Measurements from ENCODE around the gene LRRK1.

Gene LRRK1

GRCh38 chr15:100928632-100929280 lies 9.6 kb downstream of the LRRK1 start:
- Mint-ChIP-seq H3K36me3 (ENCODE audit: low read depth) (no peaks in the 10 kb centered on the region), H3K27me3 (ENCODE audit: low read depth, poor library complexity) (peaks cover 31% of the 10 kb centered on the region), H3K4me1 (peaks cover 15% of the 10 kb centered on the region), H3K9me3 (no peaks in the 10 kb centered on the region), H3K4me3 (no peak overlapping the region), H3K27ac (no peak overlapping the region)
- no peak for TF ChIP-seq CTCF (IDR thresholded peaks at IDR 0.05)
- no peak for DNase-seq

- H3K4me1 Mint-ChIP-seq: peaks cover 15% of the 10 kb centered on the region
- H3K27ac Mint-ChIP-seq: no peak overlapping the region
- no peaks in the 10 kb centered on the region for H3K36me3 Mint-ChIP-seq (ENCODE audit: low read depth)
- no peak for TF ChIP-seq CTCF (IDR thresholded peaks at IDR 0.05)
- no peaks in the 10 kb centered on the region for H3K9me3 Mint-ChIP-seq
- peaks cover 22% of the 10 kb centered on the region for H3K27me3 Mint-ChIP-seq (ENCODE audit: low read depth, poor library complexity)
- DNase-seq: peak; percentile 49
- no peak overlapping the region for H3K4me3 Mint-ChIP-seq
Measured at GRCh38 chr15:100929641-100930042, 10.5 kb downstream of the LRRK1 start.

GRCh38 chr15:100930306-100930848 lies 11.2 kb downstream of the LRRK1 start:
- no peaks in the 10 kb centered on the region for H3K36me3 Mint-ChIP-seq (ENCODE audit: low read depth)
- no peak for TF ChIP-seq CTCF (IDR thresholded peaks at IDR 0.05)
- no peak for DNase-seq
- H3K4me1 Mint-ChIP-seq: peaks cover 15% of the 10 kb centered on the region
- H3K9me3 Mint-ChIP-seq: no peaks in the 10 kb centered on the region
- H3K4me3 Mint-ChIP-seq: no peak overlapping the region
- peaks cover 19% of the 10 kb centered on the region for H3K27me3 Mint-ChIP-seq (ENCODE audit: low read depth, poor library complexity)
- no peak overlapping the region for H3K27ac Mint-ChIP-seq

- H3K36me3 Mint-ChIP-seq (ENCODE audit: low read depth): no peaks in the 10 kb centered on the region
- peaks cover 15% of the 10 kb centered on the region for H3K4me1 Mint-ChIP-seq
- peaks cover 10% of the 10 kb centered on the region for H3K27me3 Mint-ChIP-seq (ENCODE audit: low read depth, poor library complexity)
- H3K27ac Mint-ChIP-seq: no peak overlapping the region
- DNase-seq: no peak
- no peaks in the 10 kb centered on the region for H3K9me3 Mint-ChIP-seq
- no peak for TF ChIP-seq CTCF (IDR thresholded peaks at IDR 0.05)
- H3K4me3 Mint-ChIP-seq: no peak overlapping the region
Measured at GRCh38 chr15:100931143-100931890, 12.2 kb downstream of the LRRK1 start.

- Mint-ChIP-seq H3K27ac (no peak overlapping the region), H3K36me3 (ENCODE audit: low read depth) (no peaks in the 10 kb centered on the region), H3K9me3 (no peaks in the 10 kb centered on the region), H3K4me3 (no peak overlapping the region), H3K27me3 (ENCODE audit: low read depth, poor library complexity) (peaks cover 8% of the 10 kb centered on the region), H3K4me1 (peaks cover 15% of the 10 kb centered on the region)
- no peak for DNase-seq
- no peak for TF ChIP-seq CTCF (IDR thresholded peaks at IDR 0.05)
Measured at GRCh38 chr15:100932676-100933348, 13.7 kb downstream of the LRRK1 start.

All from nephron progenitor cell (in vitro differentiated cells).